ENCODE measurements around the gene ATP1A2. TPM values are rescaled to one million over a fixed set of nuclear protein-coding genes. Genes with fewer than 3 reads are reported as not detected.
"Not testable (repeated sequence)": the region's sequence is repeated elsewhere in the genome, so short reads cannot be mapped to it uniquely, and the experiment has no call there.

The ATP1A2 gene
- total and polyA plus RNA-seq, 4 donors = 1.1 to 7.9 (median 3.1) TPM

GRCh38 chr1:160124705-160125478 is 9.3 kb downstream of the ATP1A2 start:
- no peak for DNase-seq
- TF ChIP-seq CTCF (IDR thresholded peaks at IDR 0.05; ENCODE audit: control extremely low read depth, extremely low read depth) = no peak
- H3K4me3 ChIP-seq = no peak overlapping the region
- 56 to 76% methylated on average over 8 of the region's 8 CpGs for WGBS, 2 donors
- H3K27ac ChIP-seq (ENCODE audit: low read depth in 1 of 2, low read length in 1 of 2) = peak overlapping the region; percentile 1 to 67
- H3K9ac ChIP-seq (ENCODE audit: insufficient read depth in 1 of 2, low read length in 2 of 2) = no peak overlapping the region
- H3K9me3 ChIP-seq (ENCODE audit: control insufficient read depth in 4 of 4, insufficient read depth in 3 of 4, low read length in 3 of 4) = no peaks in the 10 kb centered on the region
- H3K4me1 ChIP-seq (ENCODE audit: control insufficient read depth in 5 of 5, insufficient read depth in 5 of 5, low read length in 5 of 5) = peaks cover 0 to 6% (median 0%) of the 10 kb centered on the region in 5 donors
- no peaks in the 10 kb centered on the region for H3K27me3 ChIP-seq (ENCODE audit: control insufficient read depth in 3 of 3, insufficient read depth in 3 of 3, low read length in 2 of 3)
- no peaks in the 10 kb centered on the region for H3K36me3 ChIP-seq (ENCODE audit: control insufficient read depth in 4 of 4, insufficient read depth in 4 of 4, low read length in 4 of 4)
- peak; percentile 42 for ATAC-seq (ENCODE audit: insufficient read depth, low FRiP score)

- Histone ChIP-seq H3K4me1 (ENCODE audit: control insufficient read depth in 5 of 5, insufficient read depth in 5 of 5, low read length in 5 of 5) (peaks cover 0 to 8% (median 0%) of the 10 kb centered on the region in 5 donors), H3K36me3 (ENCODE audit: control insufficient read depth in 4 of 4, insufficient read depth in 4 of 4, low read length in 4 of 4) (no peaks in the 10 kb centered on the region), H3K27me3 (ENCODE audit: control insufficient read depth in 3 of 3, insufficient read depth in 3 of 3, low read length in 2 of 3) (no peaks in the 10 kb centered on the region), H3K9ac (ENCODE audit: insufficient read depth in 1 of 2, low read length in 2 of 2) (no peak overlapping the region), H3K27ac (ENCODE audit: low read depth in 1 of 2, low read length in 1 of 2) (peak overlapping the region in 1 of 2 donors; percentile 67), H3K9me3 (ENCODE audit: control insufficient read depth in 4 of 4, insufficient read depth in 3 of 4, low read length in 3 of 4) (no peaks in the 10 kb centered on the region), H3K4me3 (no peak overlapping the region)
- no peak for ATAC-seq (ENCODE audit: insufficient read depth, low FRiP score)
- WGBS, 2 donors = 88 to 96% methylated on average over 1 of the region's 1 CpG
- DNase-seq = no peak
- no peak for TF ChIP-seq CTCF (IDR thresholded peaks at IDR 0.05; ENCODE audit: control extremely low read depth, extremely low read depth)
Observed at GRCh38 chr1:160125746-160126145, 10.2 kb downstream of the ATP1A2 start.

GRCh38 chr1:160126342-160126741 is 10.8 kb downstream of the ATP1A2 start:
- H3K27ac ChIP-seq (ENCODE audit: low read depth in 1 of 2, low read length in 1 of 2); H3K9me3 ChIP-seq (ENCODE audit: control insufficient read depth in 4 of 4, insufficient read depth in 3 of 4, low read length in 3 of 4); H3K9ac ChIP-seq (ENCODE audit: insufficient read depth in 1 of 2, low read length in 2 of 2); H3K4me3 ChIP-seq; H3K36me3 ChIP-seq (ENCODE audit: control insufficient read depth in 4 of 4, insufficient read depth in 4 of 4, low read length in 4 of 4); H3K27me3 ChIP-seq (ENCODE audit: control insufficient read depth in 3 of 3, insufficient read depth in 3 of 3, low read length in 2 of 3); H3K4me1 ChIP-seq (ENCODE audit: control insufficient read depth in 5 of 5, insufficient read depth in 5 of 5, low read length in 5 of 5); DNase-seq; ATAC-seq (ENCODE audit: insufficient read depth, low FRiP score): not testable (repeated sequence)
- 72% methylated on average over 4 of the region's 4 CpGs for WGBS, 2 donors

- WGBS, 2 donors = 95 to 100% methylated on average over 9 of the region's 9 CpGs
- DNase-seq (no peak), ATAC-seq (ENCODE audit: insufficient read depth, low FRiP score) (no peak)
- Histone ChIP-seq H3K27me3 (ENCODE audit: control insufficient read depth in 3 of 3, insufficient read depth in 3 of 3, low read length in 2 of 3) (no peaks in the 10 kb centered on the region), H3K36me3 (ENCODE audit: control insufficient read depth in 4 of 4, insufficient read depth in 4 of 4, low read length in 4 of 4) (no peaks in the 10 kb centered on the region), H3K9ac (ENCODE audit: insufficient read depth in 1 of 2, low read length in 2 of 2) (no peak overlapping the region), H3K27ac (ENCODE audit: low read depth in 1 of 2, low read length in 1 of 2) (no peak overlapping the region), H3K4me1 (ENCODE audit: control insufficient read depth in 5 of 5, insufficient read depth in 5 of 5, low read length in 5 of 5) (peaks cover 0 to 9% (median 0%) of the 10 kb centered on the region in 5 donors), H3K4me3 (no peak overlapping the region), H3K9me3 (ENCODE audit: control insufficient read depth in 4 of 4, insufficient read depth in 3 of 4, low read length in 3 of 4) (no peaks in the 10 kb centered on the region)
- TF ChIP-seq CTCF (IDR thresholded peaks at IDR 0.05; ENCODE audit: control extremely low read depth, extremely low read depth) = no peak
Observed at GRCh38 chr1:160127381-160127780, 11.8 kb downstream of the ATP1A2 start.

All from lung (tissue), 12 donors.